Uterus (tissue), 4 donors: ENCODE results near the gene PSME2. TPM values are rescaled to one million over a fixed set of nuclear protein-coding genes. Genes with fewer than 3 reads are reported as not detected.

Experiments used
- DNase-seq, 2 donors: peaks; one replicate each; pipeline ENCODE4 v3.0.0-alpha.2; 2019 to 2020
- H3K27ac ChIP-seq, 2 donors: fragments of 200-600 bp; sonication (generic); 1 replicate in 1 of 2; 2 replicates in 1 of 2; pipeline ENCODE4 v1.5.1; 2016 to 2018
- H3K27me3 ChIP-seq, 2 donors: fragments of 200-600 bp; sonication (generic); one replicate each; pipeline ENCODE4 v1.5.1; 2018 to 2019; ENCODE audit warnings: control low read depth in 1 of 2
- H3K36me3 ChIP-seq, 2 donors: fragments of 200-600 bp; sonication (generic); one replicate each; pipeline ENCODE4 v1.5.1; 2019; ENCODE audit warnings: control low read depth in 1 of 2
- H3K4me1 ChIP-seq, 2 donors: fragments of 200-600 bp; sonication (generic); one replicate each; pipeline ENCODE4 v1.5.1; 2018 to 2019; ENCODE audit warnings: control low read depth in 1 of 2
- H3K4me3 ChIP-seq, 2 donors: fragments of 200-600 bp; sonication (generic); 1 replicate in 1 of 2; 2 replicates in 1 of 2; pipeline ENCODE4 v1.5.1; 2018 to 2019; ENCODE audit warnings: mild to moderate bottlenecking in 1 of 2
- H3K9me3 ChIP-seq, 2 donors: fragments of 200-600 bp; sonication (generic); one replicate each; pipeline ENCODE4 v1.5.1; 2019; ENCODE audit warnings: control low read depth in 1 of 2
- CTCF ChIP-seq, 4 experiments: fragments of 200-600 bp in 2 of 4; fragments of 450-650 bp in 2 of 4; sonication (generic) in 2 of 4; IDR thresholded peaks; one replicate each; pipeline ENCODE4 v1.5.1; 2016 to 2019; ENCODE audit warnings: antibody characterized with exemption in 4 of 4, mild to moderate bottlenecking in 2 of 4, moderate library complexity in 1 of 4
- POLR2A ChIP-seq, 2 donors: fragments of 450-650 bp; IDR thresholded peaks; one replicate each; pipeline ENCODE4 v1.6.1; 2016; ENCODE audit warnings: antibody characterized with exemption in 2 of 2, mild to moderate bottlenecking in 1 of 2, moderate library complexity in 1 of 2
- intact Hi-C: fragments of 100-400 bp; cut with DNase I; formaldehyde crosslinking; loops from one replicate; pipeline ENCODE4 v1.15.1; 2023; ENCODE audit warnings: low total_unique reads
- total RNA-seq, 4 donors: library from RNA; depleted of rRNA in 3 of 4; stranded (reverse); fragments of >200 nt in 3 of 4; gene quantifications; one replicate each; pipeline versions ENCODE4 v1.1.0 to v1.2.4, GENCODE V29; 2014 to 2023
- donor health status: DM: yes; HTN: yes; CAD: no.

PSME2 gene
- total RNA-seq, 4 donors from 2014 or later: 16.9 to 113 (median 25.7) TPM

GRCh38 chr14:24138396-24139271 lies 7.8 kb downstream of the PSME2 start:
- intact Hi-C loops: no loop called here
- DNase-seq: no peak
- H3K9me3 ChIP-seq: no peaks in the 10 kb centered on the region
- peaks cover 4 to 7% of the 10 kb centered on the region in 2 donors for H3K4me1 ChIP-seq
- H3K4me3 ChIP-seq: no peak overlapping the region
- H3K27me3 ChIP-seq: no peaks in the 10 kb centered on the region
- H3K27ac ChIP-seq: no peak overlapping the region
- no peak for TF ChIP-seq POLR2A (IDR thresholded peaks at IDR 0.05)
- no peak for TF ChIP-seq CTCF (IDR thresholded peaks at IDR 0.05)
- H3K36me3 ChIP-seq: no peaks in the 10 kb centered on the region

GRCh38 chr14:24137529-24138395 lies 8.6 kb downstream of the PSME2 start:
- no peak for DNase-seq
- H3K27me3 ChIP-seq: no peaks in the 10 kb centered on the region
- H3K36me3 ChIP-seq: no peaks in the 10 kb centered on the region
- H3K27ac ChIP-seq: peak overlapping the region; percentile 90 to 95
- intact Hi-C loops: no loop called here
- TF ChIP-seq CTCF (IDR thresholded peaks at IDR 0.05) (no peak), POLR2A (IDR thresholded peaks at IDR 0.05) (no peak)
- peaks cover 4 to 7% of the 10 kb centered on the region in 2 donors for H3K4me1 ChIP-seq
- no peak overlapping the region for H3K4me3 ChIP-seq
- no peaks in the 10 kb centered on the region for H3K9me3 ChIP-seq

- peaks cover 4 to 7% of the 10 kb centered on the region in 2 donors for H3K4me1 ChIP-seq
- intact Hi-C loops: no loop called here
- no peaks in the 10 kb centered on the region for H3K27me3 ChIP-seq
- DNase-seq: no peak
- peak overlapping the region; percentile 90 to 95 for H3K27ac ChIP-seq
- H3K9me3 ChIP-seq: no peaks in the 10 kb centered on the region
- peak overlapping the region; percentile 84 to 97 for H3K4me3 ChIP-seq
- no peak for TF ChIP-seq CTCF (IDR thresholded peaks at IDR 0.05)
- TF ChIP-seq POLR2A (IDR thresholded peaks at IDR 0.05): no peak
- no peaks in the 10 kb centered on the region for H3K36me3 ChIP-seq
Measured at GRCh38 chr14:24136684-24137528, 9.5 kb downstream of the PSME2 start.

- intact Hi-C loops: no loop called here
- H3K27ac ChIP-seq: peak within 1 kb of the TSS; percentile 90 to 95
- H3K4me1 ChIP-seq: peaks cover 4 to 7% of the 10 kb centered on the region in 2 donors
Measured at GRCh38 chr14:24135834-24136683, 10.4 kb downstream of the PSME2 start, which contains the start of gene PSME1. PSME1 (plus strand) TSS chr14:24136194; CDS start chr14:24136263, 69 bp downstream.

More at GRCh38 chr14:24135834-24136683, 10.4 kb downstream of the PSME2 start, which contains the start of gene PSME1:
- DNase-seq: peak; percentile 93 to 95
- H3K36me3 ChIP-seq: no peaks in the 10 kb centered on the region
- peak; percentile 24 to 81 for TF ChIP-seq POLR2A (IDR thresholded peaks at IDR 0.05)
- peak in 1 of 4 experiments; percentile 6 for TF ChIP-seq CTCF (IDR thresholded peaks at IDR 0.05)
- no peaks in the 10 kb centered on the region for H3K9me3 ChIP-seq
- H3K27me3 ChIP-seq: no peaks in the 10 kb centered on the region
- H3K4me3 ChIP-seq: peak within 1 kb of the TSS; percentile 84 to 97
